Thyroid gland (tissue), 4 donors: ENCODE measurements around the gene C2orf69.

ENCODE experiments used
- CTCF ChIP-seq, 6 experiments: fragments of 200-600 bp in 3 of 6; fragments of 450-650 bp in 3 of 6; sonication (generic) in 3 of 6; IDR thresholded peaks; one replicate each; pipeline ENCODE4 v1.5.1; 2016 to 2019; ENCODE audit warnings: antibody characterized with exemption in 6 of 6, mild to moderate bottlenecking in 2 of 6, inconsistent platforms in 1 of 6, moderate library complexity in 1 of 6
- POLR2A ChIP-seq, 2 donors: fragments of 450-650 bp; IDR thresholded peaks; one replicate each; pipeline ENCODE4 v1.6.1; 2017; ENCODE audit warnings: antibody characterized with exemption in 2 of 2, mild to moderate bottlenecking in 2 of 2, moderate library complexity in 1 of 2

- TF ChIP-seq CTCF (IDR thresholded peaks at IDR 0.05) (no peak), POLR2A (IDR thresholded peaks at IDR 0.05) (no peak)
Measured at GRCh38 chr2:199907008-199907714, 3.9 kb upstream of the C2orf69 start.
